Endothelial cell of umbilical vein (primary cell): ENCODE measurements around the gene CATSPER4. TPM values are rescaled to one million over a fixed set of nuclear protein-coding genes. Genes with fewer than 3 reads are reported as not detected.

Experiments used
- BruUV-seq: library from RNA; stranded (reverse); fragments of 400-500 nt; replicated peaks from 2 replicates; lab custom pipeline; 2021; lab: Mats Ljungman, UMichigan
- CTCF ChIA-PET: fragments of 300-600, 350-600 bp; sonication (Branson Sonifier 250); formaldehyde crosslinking; loops from one replicate; lab custom pipeline; 2021; ENCODE audit warnings: antibody characterized with exemption, inconsistent platforms; lab: Charles Lee
- POLR2A ChIA-PET: fragments of 300-600, 350-600 bp; sonication (Branson Sonifier 250); formaldehyde crosslinking; loops from one replicate; lab custom pipeline; 2021; ENCODE audit warnings: antibody characterized with exemption, inconsistent platforms; lab: Charles Lee
- DNase-seq: peaks from one replicate; pipeline ENCODE4 v3.0.0-alpha.2; 2011; ENCODE audit warnings: low read depth, low spot score
- FAIRE-seq: peaks from 2 replicates; lab custom pipeline; 2011; peaks lifted over from hg19 to GRCh38; lab: Jason Lieb, UNC
- H2AFZ ChIP-seq: 2 replicates; pipeline ENCODE4 v1.6.0; 2012; ENCODE audit warnings: low read depth, low read length, control low read depth, inconsistent platforms
- H3K27ac ChIP-seq: 2 replicates; pipeline ENCODE4 v1.5.1; 2011; ENCODE audit warnings: low read depth, mild to moderate bottlenecking, control low read depth, low read length, moderate library complexity; ENCODE audit not compliant: insufficient read depth
- H3K27me3 ChIP-seq, 2 experiments: 2 replicates each; pipeline versions ENCODE4 v1.6.0 to v1.6.1; 2011; ENCODE audit warnings: low read length in 2 of 2, mixed read lengths in 1 of 2; ENCODE audit not compliant: control insufficient read depth in 2 of 2, insufficient read depth in 2 of 2
- H3K36me3 ChIP-seq, 2 experiments: 2 replicates in 1 of 2; 3 replicates in 1 of 2; pipeline ENCODE4 v1.5.1; 2011; ENCODE audit warnings: low read length in 2 of 2, mild to moderate bottlenecking in 1 of 2, moderate library complexity in 1 of 2; ENCODE audit not compliant: control insufficient read depth in 2 of 2, insufficient read depth in 2 of 2; ENCODE audit errors: extremely low read depth in 1 of 2
- H3K4me1 ChIP-seq: 3 replicates; pipeline ENCODE4 v1.5.1; 2011; ENCODE audit warnings: mild to moderate bottlenecking, low read length; ENCODE audit not compliant: control insufficient read depth, insufficient read depth; ENCODE audit errors: extremely low read depth
- H3K4me2 ChIP-seq: 2 replicates; pipeline ENCODE4 v1.6.1; 2011; ENCODE audit warnings: low read length, control low read depth, mixed read lengths; ENCODE audit not compliant: insufficient read depth
- H3K4me3 ChIP-seq, 3 experiments: fragments of 200-600 bp in 1 of 3; sonication (generic), shearing (Covaris generic) in 1 of 3; replicated peaks in 1 of 3; 2 replicates each; pipeline ENCODE4 v1.5.1; 2011 to 2016; ENCODE audit warnings: control low read depth in 3 of 3, low read length in 3 of 3, mild to moderate bottlenecking in 2 of 3, inconsistent platforms in 1 of 3, low read depth in 1 of 3, moderate library complexity in 1 of 3; ENCODE audit not compliant: insufficient read depth in 1 of 3
- H3K79me2 ChIP-seq: 2 replicates; pipeline ENCODE4 v1.6.0; 2012; ENCODE audit warnings: low read length, inconsistent platforms; ENCODE audit not compliant: control insufficient read depth, insufficient read depth
- H3K9ac ChIP-seq: replicated peaks from 2 replicates; pipeline ENCODE3; 2011; ENCODE audit warnings: low read length, control low read depth; ENCODE audit not compliant: insufficient read depth; ENCODE audit errors: extremely low read depth
- H3K9me1 ChIP-seq: replicated peaks from 3 replicates; pipeline ENCODE4 v1.6.0; 2011; ENCODE audit warnings: mild to moderate bottlenecking, low read length; ENCODE audit not compliant: control insufficient read depth, insufficient read depth; ENCODE audit errors: extremely low read depth
- H3K9me3 ChIP-seq: replicated peaks from 2 replicates; pipeline ENCODE4 v1.5.1; 2012; ENCODE audit warnings: low read length, inconsistent platforms; ENCODE audit not compliant: control insufficient read depth, insufficient read depth
- H4K20me1 ChIP-seq: replicated peaks from 2 replicates; pipeline ENCODE3; 2011; ENCODE audit warnings: mild to moderate bottlenecking, low read length; ENCODE audit not compliant: control insufficient read depth, insufficient read depth; ENCODE audit errors: extremely low read depth
- CTCF ChIP-seq, 2 donors: IDR thresholded peaks; 1 replicate in 1 of 2; 2 replicates in 1 of 2; pipeline ENCODE4 v1.5.1; 2011; ENCODE audit warnings: low read length in 2 of 2, mild to moderate bottlenecking in 2 of 2, moderate library complexity in 2 of 2, control low read depth in 1 of 2, inconsistent platforms in 1 of 2, low read depth in 1 of 2; ENCODE audit not compliant: insufficient read depth in 1 of 2; ENCODE audit errors: extremely low read depth in 1 of 2
- FOS ChIP-seq: IDR thresholded peaks from 2 replicates; pipeline ENCODE4 v1.6.1; 2011; ENCODE audit warnings: mild to moderate bottlenecking, low read length, moderate library complexity, borderline replicate concordance; ENCODE audit not compliant: insufficient read depth
- JUN ChIP-seq: IDR thresholded peaks from 2 replicates; pipeline ENCODE4 v1.6.1; 2011; ENCODE audit warnings: borderline replicate concordance, low read depth; ENCODE audit not compliant: insufficient read length, insufficient read depth
- MAX ChIP-seq: IDR thresholded peaks from 2 replicates; pipeline ENCODE4 v1.6.1; 2011; ENCODE audit not compliant: insufficient read depth, insufficient read length
- MYC ChIP-seq: IDR thresholded peaks from one replicate; pipeline ENCODE4 v1.6.1; 2011; ENCODE audit warnings: mild to moderate bottlenecking, low read depth, low read length
- POLR2A ChIP-seq: IDR thresholded peaks from 2 replicates; pipeline ENCODE4 v1.6.1; 2012; ENCODE audit warnings: low read depth, mild to moderate bottlenecking, control low read depth, low read length
- POLR2AphosphoS5 ChIP-seq: IDR thresholded peaks from 2 replicates; pipeline ENCODE4 v1.6.1; 2012; ENCODE audit warnings: low read depth, mild to moderate bottlenecking, control low read depth, low read length, moderate library complexity; ENCODE audit not compliant: insufficient read depth
- dilution Hi-C: fragments of 300-500 bp; cut with MboI; formaldehyde crosslinking; loops from one replicate; pipeline ENCODE4 v1.15.0; 2019; ENCODE audit warnings: low sequenced_read_pairs; ENCODE audit not compliant: extremely low pct_ligation_motif_present
- intact Hi-C: fragments of 100-400 bp; cut with micrococcal nuclease; formaldehyde crosslinking; loops from one replicate; pipeline ENCODE4 v1.10.0; 2022
- polyA plus RNA-seq, 4 experiments: library from polyadenylated mRNA; depleted of rRNA in 3 of 4; stranded (reverse) in 3 of 4; unstranded in 1 of 4; fragments of >200 nt; gene quantifications; 2 replicates each; pipeline versions ENCODE4 v1.2.1 to v1.2.3, GENCODE V29; 2011 to 2012; ENCODE audit warnings: missing spikeins in 1 of 4
- total RNA-seq: library from RNA; stranded (reverse); gene quantifications from 2 replicates; pipeline ENCODE4 v1.2.3, GENCODE V29; 2021

CATSPER4 gene
- total and polyA plus RNA-seq, 2 donors (not counting 3 experiments of a cell fraction or from before 2014, with no cell fraction given): not detected

- CTCF ChIA-PET: interaction anchor here (0.6 to 5.6 kb wide), 9 partner anchors 11 to 335 kb away, joined by 3 to 69 read pairs (median 5); partner anchors contain the start of genes C1orf232, CEP85 and ZNF593
- no peaks in the 10 kb centered on the region for H3K9me1 ChIP-seq
- dilution Hi-C loops: no loop called here
- H3K27ac ChIP-seq: peak overlapping the region; percentile 46
- POLR2A ChIA-PET: no interaction called here
- H3K9me3 ChIP-seq: no peaks in the 10 kb centered on the region
- H4K20me1 ChIP-seq: no peaks in the 10 kb centered on the region
- TF ChIP-seq JUN: no peak
- no peak for TF ChIP-seq MAX
- TF ChIP-seq POLR2AphosphoS5: no peak
- TF ChIP-seq FOS: no peak
- TF ChIP-seq MYC: no peak
- no peak for TF ChIP-seq CTCF (IDR thresholded peaks at IDR 0.05; ENCODE audit: extremely low read depth in 1 of 2, insufficient read depth in 1 of 2, low read depth in 1 of 2, low read length in 2 of 2)
- no peak for TF ChIP-seq POLR2A
- peaks cover 45% of the 10 kb centered on the region for H3K4me1 ChIP-seq
- H3K4me3 ChIP-seq: no peak overlapping the region
- FAIRE-seq (peak; percentile 75), DNase-seq (no peak)
- no peaks in the 10 kb centered on the region for H3K27me3 ChIP-seq
- no peaks in the 10 kb centered on the region for H3K79me2 ChIP-seq
- intact Hi-C loops: loop anchor here (10.0 kb wide), 1 partner anchor 251 kb away; the partner anchor contains the start of gene STMN1
- H2AFZ ChIP-seq: peak overlapping the region; percentile 51
- H3K36me3 ChIP-seq: no peaks in the 10 kb centered on the region
- no TSS peak for BruUV-seq
- no peak overlapping the region for H3K9ac ChIP-seq
- peak overlapping the region; percentile 41 for H3K4me2 ChIP-seq
These were observed 34.8 kb upstream of the CATSPER4 start for GRCh38 chr1:26155370-26156284.
